H1 (cell line): ENCODE results near the gene RGR. TPM values are rescaled to one million over a fixed set of nuclear protein-coding genes. Genes with fewer than 3 reads are reported as not detected.
A peak's percentile ranks its signal among the peaks of the same experiment; 100 is the strongest.

Source experiments
- CTCF ChIA-PET: fragments of 300-600 bp; sonication (Branson Sonifier 250); formaldehyde crosslinking; loops from one replicate; lab custom pipeline; 2021; ENCODE audit not compliant: partially characterized antibody; lab: Charles Lee
- POLR2A ChIA-PET: fragments of 300-600 bp; sonication (Branson Sonifier 250); formaldehyde crosslinking; loops from one replicate; lab custom pipeline; 2021; ENCODE audit warnings: inconsistent platforms; ENCODE audit not compliant: partially characterized antibody; lab: Charles Lee
- DNase-seq, 2 experiments: peaks; one replicate each; pipeline versions ENCODE4 v3.0.0 to v3.0.0-alpha.2; 2010 to 2022; ENCODE audit warnings: low spot score in 2 of 2, low read depth in 1 of 2, mixed read lengths in 1 of 2
- FAIRE-seq: peaks from 2 replicates; lab custom pipeline; 2011; peaks lifted over from hg19 to GRCh38; lab: Jason Lieb, UNC
- H2AFZ ChIP-seq: 2 replicates; pipeline ENCODE4 v1.8.1; 2012; ENCODE audit warnings: low read length, inconsistent platforms
- H2AK5ac ChIP-seq: 2 replicates; pipeline ENCODE4 v1.6.1; 2013; ENCODE audit warnings: low read depth, low read length
- H2BK120ac ChIP-seq: replicated peaks from 2 replicates; pipeline ENCODE3; 2013; ENCODE audit warnings: low read depth, low read length, inconsistent platforms
- H2BK12ac ChIP-seq: 2 replicates; pipeline ENCODE4 v1.6.1; 2013; ENCODE audit warnings: low read depth, low read length
- H2BK15ac ChIP-seq: 2 replicates; pipeline ENCODE4 v1.6.1; 2013; ENCODE audit warnings: low read length
- H2BK20ac ChIP-seq: 2 replicates; pipeline ENCODE4 v1.6.1; 2013; ENCODE audit warnings: low read length
- H2BK5ac ChIP-seq: 2 replicates; pipeline ENCODE4 v1.6.1; 2013; ENCODE audit warnings: low read depth, low read length
- H3K14ac ChIP-seq: 2 replicates; pipeline ENCODE4 v1.6.1; 2013; ENCODE audit warnings: inconsistent platforms; ENCODE audit not compliant: insufficient read length
- H3K18ac ChIP-seq: 2 replicates; pipeline ENCODE4 v1.6.1; 2013; ENCODE audit warnings: low read length; ENCODE audit errors: extremely low read depth
- H3K23ac ChIP-seq: 2 replicates; pipeline ENCODE4 v1.6.1; 2013; ENCODE audit warnings: inconsistent platforms; ENCODE audit not compliant: insufficient read length
- H3K23me2 ChIP-seq: 2 replicates; pipeline ENCODE4 v1.6.1; 2013; ENCODE audit warnings: low read depth, low read length
- H3K27ac ChIP-seq: 2 replicates; pipeline ENCODE4 v1.6.1; 2011; ENCODE audit warnings: low read depth, low read length, inconsistent platforms
- H3K27me3 ChIP-seq, 4 experiments: replicated peaks in 1 of 4; 1 replicate in 1 of 4; 2 replicates in 3 of 4; pipeline versions ENCODE4 v1.6.1 to v1.8.1; 2011 to 2013; ENCODE audit warnings: low read length in 3 of 4, mild to moderate bottlenecking in 3 of 4, inconsistent platforms in 2 of 4, mixed read lengths in 2 of 4, moderate library complexity in 1 of 4; ENCODE audit not compliant: control insufficient read depth in 3 of 4, insufficient read depth in 3 of 4; ENCODE audit errors: extremely low read depth in 1 of 4
- H3K36me3 ChIP-seq, 4 experiments: 2 replicates each; pipeline versions ENCODE4 v1.6.1 to v1.8.1; 2011 to 2013; ENCODE audit warnings: mild to moderate bottlenecking in 4 of 4, low read length in 3 of 4, moderate library complexity in 2 of 4, control low read depth in 1 of 4, inconsistent platforms in 1 of 4; ENCODE audit not compliant: insufficient read depth in 4 of 4, control insufficient read depth in 2 of 4
- H3K4ac ChIP-seq: replicated peaks from 2 replicates; pipeline ENCODE3; 2013; ENCODE audit warnings: low read length, low read depth, mixed read lengths, inconsistent platforms; ENCODE audit not compliant: insufficient read length
- H3K4me1 ChIP-seq, 4 experiments: replicated peaks in 1 of 4; 1 replicate in 1 of 4; 2 replicates in 3 of 4; pipeline versions ENCODE4 v1.6.1 to v1.8.1; 2011 to 2013; ENCODE audit warnings: low read length in 3 of 4, inconsistent platforms in 2 of 4, mixed read lengths in 1 of 4; ENCODE audit not compliant: insufficient read depth in 4 of 4, control insufficient read depth in 3 of 4
- H3K4me2 ChIP-seq, 2 experiments: 2 replicates each; pipeline versions ENCODE4 v1.6.1 to v1.8.1; 2011 to 2013; ENCODE audit warnings: low read depth in 2 of 2, low read length in 2 of 2, control low read depth in 1 of 2, inconsistent platforms in 1 of 2, mild to moderate bottlenecking in 1 of 2; ENCODE audit not compliant: insufficient read depth in 1 of 2
- H3K4me3 ChIP-seq, 4 experiments: fragments of 200-600, 300-600 bp in 1 of 4; sonication (generic), shearing (Covaris generic), sonication (Bioruptor Twin) in 1 of 4; 2 replicates each; pipeline versions ENCODE4 v1.5.1 to v1.8.1; 2011 to 2016; ENCODE audit warnings: low read length in 4 of 4, low read depth in 3 of 4, control low read depth in 2 of 4, inconsistent platforms in 2 of 4, mild to moderate bottlenecking in 2 of 4, mixed read lengths in 1 of 4, moderate library complexity in 1 of 4; ENCODE audit not compliant: insufficient read depth in 2 of 4; ENCODE audit errors: extremely low read depth in 1 of 4
- H3K56ac ChIP-seq: replicated peaks from 2 replicates; pipeline ENCODE3; 2013; ENCODE audit warnings: low read depth, mild to moderate bottlenecking, mixed read lengths, low read length, inconsistent platforms; ENCODE audit not compliant: insufficient read length
- H3K79me1 ChIP-seq: 2 replicates; pipeline ENCODE4 v1.6.1; 2013; ENCODE audit warnings: low read depth, low read length, control low read depth
- H3K79me2 ChIP-seq, 2 experiments: 2 replicates each; pipeline versions ENCODE4 v1.6.1 to v1.8.1; 2012 to 2013; ENCODE audit warnings: low read length in 2 of 2, mild to moderate bottlenecking in 2 of 2, inconsistent platforms in 1 of 2; ENCODE audit not compliant: insufficient read depth in 2 of 2, control insufficient read depth in 1 of 2
- H3K9ac ChIP-seq, 4 experiments: replicated peaks in 1 of 4; 1 replicate in 1 of 4; 2 replicates in 3 of 4; pipeline versions ENCODE4 v1.6.1 to v1.8.1; 2011 to 2013; ENCODE audit warnings: low read depth in 3 of 4, low read length in 3 of 4, control low read depth in 2 of 4, mild to moderate bottlenecking in 2 of 4, moderate library complexity in 2 of 4, inconsistent platforms in 1 of 4; ENCODE audit errors: extremely low read depth in 1 of 4
- H3K9me3 ChIP-seq, 2 experiments: 2 replicates each; pipeline versions ENCODE4 v1.6.1 to v1.8.1; 2012 to 2013; ENCODE audit warnings: mild to moderate bottlenecking in 2 of 2, moderate library complexity in 2 of 2, control low read depth in 1 of 2, inconsistent platforms in 1 of 2, low read depth in 1 of 2, low read length in 1 of 2, mixed read lengths in 1 of 2; ENCODE audit not compliant: insufficient read depth in 2 of 2
- H4K20me1 ChIP-seq, 2 experiments: replicated peaks in 1 of 2; 2 replicates each; pipeline versions ENCODE3 to v1.8.1; 2011 to 2013; ENCODE audit warnings: inconsistent platforms in 2 of 2, low read length in 2 of 2, mild to moderate bottlenecking in 1 of 2; ENCODE audit not compliant: insufficient read depth in 2 of 2, control insufficient read depth in 1 of 2
- H4K5ac ChIP-seq: 2 replicates; pipeline ENCODE4 v1.6.1; 2013; ENCODE audit warnings: low read length, low read depth, mixed read lengths, inconsistent platforms; ENCODE audit not compliant: insufficient read length
- H4K8ac ChIP-seq: 2 replicates; pipeline ENCODE4 v1.8.0; 2013; ENCODE audit warnings: mild to moderate bottlenecking, moderate library complexity, low read length, inconsistent platforms; ENCODE audit not compliant: insufficient read depth; ENCODE audit errors: extremely low read depth
- H4K91ac ChIP-seq: replicated peaks from 2 replicates; pipeline ENCODE3; 2013; ENCODE audit warnings: low read length, mixed read lengths, inconsistent platforms; ENCODE audit not compliant: insufficient read length
- BACH1 ChIP-seq: IDR thresholded peaks from 2 replicates; pipeline ENCODE4 v1.6.1; 2012; ENCODE audit warnings: low read length, improper control_type of control experiment
- GTF2F1 ChIP-seq: IDR thresholded peaks from 2 replicates; pipeline ENCODE4 v1.6.1; 2012; ENCODE audit warnings: low read depth, low read length, improper control_type of control experiment, borderline replicate concordance
- HDAC2 ChIP-seq, 2 experiments: fragments of 300-600 bp in 1 of 2; sonication (generic) in 1 of 2; IDR thresholded peaks; 2 replicates each; pipeline ENCODE4 v1.6.1; 2011 to 2012; ENCODE audit warnings: low read depth in 2 of 2, low read length in 2 of 2, mild to moderate bottlenecking in 2 of 2, moderate library complexity in 2 of 2, borderline replicate concordance in 1 of 2, inconsistent platforms in 1 of 2
- USF2 ChIP-seq: IDR thresholded peaks from 2 replicates; pipeline ENCODE4 v1.6.1; 2011; ENCODE audit warnings: low read length, improper control_type of control experiment
- YY1 ChIP-seq: IDR thresholded peaks from 2 replicates; pipeline ENCODE4 v1.6.1; 2011; ENCODE audit warnings: low read depth, mild to moderate bottlenecking, low read length
- WGBS, 2 experiments: shearing (Covaris generic) in 1 of 2; methylation state at CpG; one replicate each; pipeline versions ENCODE4 v1.1.6 to v1.1.7; 2013 to 2015; ENCODE audit warnings: low lambda C conversion rate in 2 of 2, mixed read lengths in 2 of 2, inconsistent platforms in 1 of 2, low coverage in 1 of 2, missing lambda C conversion rate in 1 of 2; ENCODE audit not compliant: insufficient replicate concordance in 2 of 2, insufficient coverage in 1 of 2, insufficient read length in 1 of 2; ENCODE audit errors: extremely low coverage in 1 of 2, missing lambda C conversion rate in 1 of 2; 5-methylcytosine and 5-hydroxymethylcytosine counted together
- polyA plus RNA-seq, 7 experiments: library from polyadenylated mRNA; depleted of rRNA in 3 of 7; stranded (reverse) in 5 of 7; unstranded in 2 of 7; fragments of >200 nt in 5 of 7; fragments of 200-250 nt in 2 of 7; gene quantifications; 1 replicate in 5 of 7; 2 replicates in 1 of 7; 4 replicates in 1 of 7; pipeline versions ENCODE4 v1.2.1 to v1.2.3, GENCODE V29; 2011 to 2013; ENCODE audit warnings: missing spikeins in 2 of 7, mixed read lengths in 2 of 7
- total RNA-seq: library from RNA; stranded (reverse); fragmentation: NEBNext Ultra II Directional; extraction: Animal tissue kit (Norgen Biotek cat#: 25700); gene quantifications from 2 replicates; pipeline ENCODE4 v1.2.1, GENCODE V29; 2021

RGR gene
- total and polyA plus RNA-seq, 2 of the 8 experiments (the other 6 are each of a cell fraction or from before 2014, with no cell fraction given), result not detected

- no peaks in the 10 kb centered on the region for H3K36me3 ChIP-seq
- H2BK5ac ChIP-seq, result no peak overlapping the region
- H3K9me3 ChIP-seq, result no peaks in the 10 kb centered on the region
- H3K4me1 ChIP-seq, result no peaks in the 10 kb centered on the region
- H2BK20ac ChIP-seq, result no peak overlapping the region
- ChIA-PET POLR2A (no interaction called here), CTCF (interaction anchor here (0.6 to 10.8 kb wide), 45 partner anchors 8 to 631 kb away, joined by 3 to 248 read pairs (median 5); partner anchors contain the start of genes CDHR1, GHITM, LRIT2 and RGR)
- DNase-seq, result peak in 1 of 2 experiments; percentile 89
- H3K27me3 ChIP-seq, result no peaks in the 10 kb centered on the region
- no peaks in the 10 kb centered on the region for H3K23me2 ChIP-seq
- H2AK5ac ChIP-seq, result no peak overlapping the region
- H3K9ac ChIP-seq, result no peak overlapping the region
- no peaks in the 10 kb centered on the region for H3K79me2 ChIP-seq
- no peak overlapping the region; the same call in 1 of the 2 replicates for H4K8ac ChIP-seq
- no peaks in the 10 kb centered on the region for H3K79me1 ChIP-seq
- H2AFZ ChIP-seq, result no peak overlapping the region
- H2BK12ac ChIP-seq, result no peak overlapping the region
- FAIRE-seq, result peak; percentile 58
- H3K23ac ChIP-seq, result no peak overlapping the region
- H3K14ac ChIP-seq, result no peak overlapping the region
- no peak overlapping the region for H3K56ac ChIP-seq
- H3K4me3 ChIP-seq, result no peak overlapping the region
- H4K91ac ChIP-seq, result no peak overlapping the region
- no peak overlapping the region for H3K27ac ChIP-seq
- H4K5ac ChIP-seq, result no peak overlapping the region
- no peak overlapping the region for H3K4me2 ChIP-seq
- H2BK15ac ChIP-seq, result no peak overlapping the region
- H3K4ac ChIP-seq, result no peak overlapping the region
- H2BK120ac ChIP-seq, result no peak overlapping the region
- WGBS, 2 experiments, result 40% methylated on average over 8 of the region's 8 CpGs; no CpG with 5 or more reads in 1 of the 2 experiments
- H4K20me1 ChIP-seq, result peaks cover 0 to 4% of the 10 kb centered on the region in 2 experiments
- no peak overlapping the region for H3K18ac ChIP-seq
- TF ChIP-seq HDAC2 (IDR thresholded peaks at IDR 0.05; ENCODE audit: borderline replicate concordance in 1 of 2, low read depth in 2 of 2, low read length in 2 of 2), result no peak
- no peak for TF ChIP-seq USF2
- no peak for TF ChIP-seq GTF2F1
- TF ChIP-seq YY1, result no peak
- no peak for TF ChIP-seq BACH1
Observed at GRCh38 chr10:84205049-84205852, 39.6 kb upstream of the RGR start.
